ENCODE results near the gene LCMT1. TPM values are rescaled to one million over a fixed set of nuclear protein-coding genes. Genes with fewer than 3 reads are reported as not detected.

LCMT1 gene
- total RNA-seq, 3 donors from 2014 or later = 41.7 to 55.7 (median 55.7) TPM

- no peak for DNase-seq
- no peak for TF ChIP-seq CTCF (IDR thresholded peaks at IDR 0.05)
- no peak for ATAC-seq
- Histone ChIP-seq H3K4me3 (no peak overlapping the region), H3K36me3 (ENCODE audit: low read depth) (no peaks in the 10 kb centered on the region), H3K9me3 (no peaks in the 10 kb centered on the region), H3K4me1 (ENCODE audit: low read depth) (peaks cover 5% of the 10 kb centered on the region)
- intact Hi-C loops (cut with DNase I, micrococcal nuclease) = loop anchor here (10.0 kb wide), 2 partner anchors 99 to 169 kb away; no protein-coding TSS in a partner anchor
These were observed 112.4 kb downstream of the LCMT1 start for GRCh38 chr16:25223964-25224363.

GRCh38 chr16:25224731-25225319 lies 113.3 kb downstream of the LCMT1 start:
- Histone ChIP-seq H3K4me1 (ENCODE audit: low read depth) (peaks cover 5% of the 10 kb centered on the region), H3K36me3 (ENCODE audit: low read depth) (no peaks in the 10 kb centered on the region), H3K4me3 (no peak overlapping the region), H3K9me3 (no peaks in the 10 kb centered on the region)
- ATAC-seq = no peak
- intact Hi-C loops (cut with DNase I, micrococcal nuclease) = loop anchor here (10.0 kb wide), 2 partner anchors 100 to 170 kb away; no protein-coding TSS in a partner anchor
- no peak for DNase-seq
- TF ChIP-seq CTCF (IDR thresholded peaks at IDR 0.05) = no peak

Other genes starting within 250 kb of the LCMT1 start
- gene ARHGAP17, start 96.4 kb upstream of the LCMT1 start, total RNA-seq = 100 to 1,000 TPM in 2 of 3 donors, 10 to 100 TPM in 1; 95.4 to 145 (median 111) TPM
- 100 to 1,000 TPM; 189 to 898 (median 804) TPM for gene AQP8, start 105.2 kb downstream of the LCMT1 start, total RNA-seq
- 1 to 10 TPM; 2.1 to 5.9 (median 2.2) TPM for gene ZKSCAN2, start 146.1 kb downstream of the LCMT1 start, total RNA-seq